ENCODE data around the gene CFP.
"Not testable (repeated sequence)": the region's sequence is repeated elsewhere in the genome, so short reads cannot be mapped to it uniquely, and the experiment has no call there.

The CFP gene

GRCh38 chrX:47629419-47630200 is at the start of gene CFP:
Gene CFP, minus strand, starts transcription at chrX:47629930. Its CDS starts 86 bp downstream, at chrX:47629844.
- no peak for DNase-seq

DNA sequence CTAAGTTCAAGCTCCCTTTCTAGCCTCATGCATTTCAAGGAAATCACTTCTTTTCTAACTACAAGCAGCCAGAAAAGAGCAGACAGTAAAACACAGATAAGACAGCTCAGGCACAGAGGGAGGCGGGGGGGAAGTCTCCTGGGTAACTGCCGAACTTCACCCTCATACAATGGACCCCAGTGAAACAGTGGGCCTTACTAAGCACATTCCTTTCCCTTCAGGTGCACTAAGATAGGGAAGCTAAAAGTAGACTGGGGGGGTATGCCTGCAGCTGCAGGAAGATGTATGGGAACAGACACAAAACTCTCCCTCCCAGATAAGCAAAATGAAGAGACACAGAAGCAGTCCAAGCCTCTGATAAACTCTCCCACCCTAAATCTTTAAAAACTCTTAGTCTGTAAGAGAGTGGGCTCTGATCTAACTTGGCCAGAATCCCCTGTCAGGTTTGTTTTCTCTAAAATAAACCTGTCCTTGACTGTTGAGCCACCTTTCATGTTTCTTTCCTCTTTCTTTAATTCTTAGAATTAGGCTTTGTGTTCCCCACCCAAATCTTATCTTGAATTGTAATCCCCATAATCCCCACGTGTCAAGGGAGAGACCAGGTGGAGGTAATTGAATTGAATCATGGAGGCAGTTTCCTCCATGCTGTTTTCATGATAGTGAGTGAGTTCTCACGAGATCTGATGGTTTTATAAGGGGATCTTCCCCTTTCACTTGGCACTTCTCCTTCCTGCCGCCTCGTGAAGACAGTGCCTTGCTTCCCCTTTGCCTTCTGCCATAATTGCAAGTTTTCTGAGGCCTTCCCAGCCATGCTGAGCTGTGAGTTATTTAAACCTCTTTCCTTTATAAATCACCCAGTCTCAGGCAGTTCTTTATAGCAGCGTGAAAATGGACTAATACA is 46.5 kb upstream of the CFP start:
- not testable (repeated sequence) for DNase-seq

- DNase-seq, result no peak
Observed at GRCh38 chrX:47674776-47675175, 45.0 kb upstream of the CFP start.

DNA sequence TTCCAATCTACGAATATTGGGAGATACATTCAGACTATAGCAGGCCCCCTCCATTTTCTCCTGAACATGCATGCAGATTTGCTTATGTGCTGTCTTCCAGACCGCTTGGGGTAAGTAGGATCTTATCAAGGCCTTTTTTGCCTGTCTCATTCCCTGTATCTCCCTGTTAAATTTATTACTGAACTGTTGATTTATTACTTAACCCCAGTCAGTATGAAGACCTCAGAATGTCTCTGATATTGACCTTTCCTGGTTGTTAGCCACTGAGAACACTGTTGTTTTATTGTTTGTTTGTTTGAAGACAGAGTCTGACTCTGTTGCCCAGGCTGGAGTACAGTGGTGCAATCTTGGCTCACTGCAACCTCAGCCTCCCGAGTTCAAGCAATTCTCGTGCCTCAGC is 36.1 kb upstream of the CFP start:
- not testable (repeated sequence) for DNase-seq

DNA sequence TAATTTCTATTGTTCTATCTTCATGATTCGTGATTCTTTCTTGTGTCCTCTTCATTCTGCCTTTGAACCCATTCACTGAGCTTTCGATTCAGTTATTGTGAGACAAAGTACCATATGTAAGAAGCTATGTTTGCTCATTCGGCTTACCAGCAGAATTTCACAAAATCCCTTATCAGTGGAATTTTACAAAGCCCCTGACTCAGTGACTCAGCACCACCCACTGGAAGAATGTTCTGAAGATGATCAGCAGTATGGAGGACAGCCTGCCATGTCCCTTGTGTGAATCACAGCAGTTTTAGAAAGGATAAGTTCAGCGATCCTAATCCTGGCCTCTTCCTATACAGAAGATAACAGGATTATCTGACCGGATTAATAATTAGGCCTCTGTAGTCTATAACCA is 35.0 kb upstream of the CFP start:
- no peak for DNase-seq

GRCh38 chrX:47662144-47662657 is 32.5 kb upstream of the CFP start:
- DNase-seq, result no peak

- no peak for DNase-seq
Observed at GRCh38 chrX:47661539-47661938, 31.8 kb upstream of the CFP start.

- no peak for DNase-seq
Observed at GRCh38 chrX:47659421-47659726, 29.6 kb upstream of the CFP start.

DNA sequence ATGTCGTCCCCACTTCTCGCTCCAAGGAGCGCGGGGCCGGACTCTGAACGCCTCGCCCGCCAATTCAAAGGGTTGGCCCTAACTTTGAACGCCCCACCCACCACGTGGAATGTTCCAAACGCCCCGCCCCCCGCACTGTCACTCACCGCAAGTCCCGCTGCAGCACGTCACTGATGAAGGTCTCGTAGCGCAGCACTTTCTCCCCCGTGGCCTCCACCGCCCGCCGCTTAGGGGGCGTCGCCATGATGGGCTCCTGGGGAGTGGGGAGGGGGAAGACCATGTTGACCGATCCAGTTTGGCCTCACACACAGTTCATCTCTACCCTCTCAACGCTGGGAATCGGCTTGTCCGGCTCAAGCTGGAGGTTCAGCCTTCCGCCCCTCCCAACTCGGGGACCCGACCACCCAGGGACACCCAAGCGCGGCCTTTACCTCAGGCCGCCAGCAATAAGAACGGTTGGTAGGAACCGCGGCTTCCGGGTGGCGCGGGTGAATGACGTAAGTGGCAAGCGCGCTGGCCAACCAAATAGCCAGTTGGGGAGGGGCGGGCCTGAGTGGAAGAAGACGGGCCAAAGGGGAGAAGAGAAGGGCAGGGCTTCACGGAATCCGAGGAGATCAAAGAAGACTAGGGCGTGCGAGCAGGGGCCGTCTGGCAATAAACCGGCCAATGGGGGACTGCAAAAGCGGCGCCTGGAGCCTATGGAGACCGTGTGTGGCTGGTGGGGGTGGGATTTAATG is 29.1 kb upstream of the CFP start, which contains the start of gene UXT:
Gene UXT (minus strand): TSS at position 497 of the 737 bp plus-strand sequence. CDS start 253 bp downstream, at position 244.
- DNase-seq, result peak; percentile 90

- DNase-seq, result no peak
Observed at GRCh38 chrX:47658301-47658683, 28.6 kb upstream of the CFP start.

GRCh38 chrX:47651043-47651905 is 21.5 kb upstream of the CFP start:
- DNase-seq, result no peak

GRCh38 chrX:47650164-47651042 is 20.7 kb upstream of the CFP start, which contains the start of gene ELK1:
Gene ELK1, minus strand, starts transcription at chrX:47650563. Its CDS starts 9,122 bp downstream, at chrX:47641441.
- DNase-seq, result peak; percentile 95

DNA sequence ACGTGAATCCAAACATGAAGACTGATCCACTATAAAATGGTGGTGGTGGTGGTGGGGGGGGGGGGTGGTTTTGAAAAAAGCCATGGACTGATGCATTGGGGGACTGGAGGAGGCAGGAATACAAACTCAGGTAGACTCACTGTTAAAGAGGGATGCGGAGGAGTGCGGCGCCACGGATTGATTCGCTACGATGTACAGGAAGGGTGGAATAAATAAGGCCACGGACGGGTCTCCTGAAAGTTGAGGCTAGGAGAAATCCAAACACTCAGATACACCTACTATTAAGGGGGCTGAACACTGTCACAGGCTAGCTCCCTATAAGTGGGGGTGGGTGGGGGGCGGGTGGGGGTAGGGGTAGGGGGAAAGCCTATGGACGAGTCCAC is 20.0 kb upstream of the CFP start:
- DNase-seq, result no peak

GRCh38 chrX:47649271-47649670 is 19.5 kb upstream of the CFP start:
- DNase-seq, result no peak

DNA sequence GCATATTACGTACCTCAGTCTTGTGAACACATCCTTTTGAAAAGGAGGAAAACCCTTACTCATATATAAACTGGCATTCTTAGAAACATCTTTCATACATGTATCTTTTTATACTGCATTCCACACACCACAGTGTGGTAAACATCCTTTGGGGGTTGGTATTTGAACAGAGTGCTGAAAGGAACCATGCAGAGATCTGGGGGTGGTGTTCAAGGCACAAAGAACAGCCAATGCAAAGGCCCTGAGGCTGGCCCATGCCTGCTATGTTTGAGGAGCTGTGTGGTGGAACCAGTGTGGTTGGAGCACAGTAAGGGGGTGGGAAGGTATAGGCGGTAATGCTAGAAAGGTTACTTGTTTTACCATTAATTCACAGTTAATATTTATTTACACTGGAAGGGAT is 18.6 kb upstream of the CFP start:
- no peak for DNase-seq

DNA sequence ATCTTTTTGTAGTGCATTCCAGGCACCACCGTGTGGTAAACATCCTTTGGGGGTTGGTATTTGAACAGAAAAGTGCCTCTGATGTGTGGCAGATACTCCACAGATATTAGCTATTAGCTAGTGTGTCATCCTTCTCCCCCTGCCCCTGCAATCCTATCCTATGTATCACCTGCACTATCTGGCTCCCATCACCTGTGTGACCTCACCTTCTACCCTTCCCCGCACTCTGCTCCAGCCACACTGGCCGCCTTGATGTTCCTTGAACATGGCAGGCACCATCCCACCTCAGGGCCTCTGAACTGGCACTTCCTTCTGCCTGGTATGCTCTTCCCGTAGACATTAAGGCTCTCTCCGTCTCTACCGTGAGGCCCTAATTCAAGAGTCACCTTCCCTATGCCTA is 16.9 kb upstream of the CFP start:
- no peak for DNase-seq

DNA sequence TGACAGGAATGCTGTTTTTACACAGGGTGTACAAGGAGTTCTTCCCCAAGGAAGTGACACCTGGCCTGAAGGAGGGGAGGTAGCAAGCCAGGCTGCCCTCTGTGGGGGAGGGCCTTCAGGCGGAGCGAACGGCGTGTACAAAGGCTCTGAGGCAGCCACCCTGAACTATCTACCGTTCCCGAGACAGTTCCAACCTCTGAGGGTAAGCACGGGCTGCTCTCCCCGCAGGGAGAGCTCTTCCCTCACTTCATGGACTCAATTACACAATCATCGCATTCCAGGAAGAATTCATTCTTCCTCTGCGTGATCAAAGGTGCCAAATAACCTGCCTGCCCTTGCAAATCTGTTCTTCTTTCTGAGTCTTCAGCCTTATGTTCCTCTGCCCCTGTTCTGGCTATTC is 15.8 kb upstream of the CFP start:
- no peak for DNase-seq

DNA sequence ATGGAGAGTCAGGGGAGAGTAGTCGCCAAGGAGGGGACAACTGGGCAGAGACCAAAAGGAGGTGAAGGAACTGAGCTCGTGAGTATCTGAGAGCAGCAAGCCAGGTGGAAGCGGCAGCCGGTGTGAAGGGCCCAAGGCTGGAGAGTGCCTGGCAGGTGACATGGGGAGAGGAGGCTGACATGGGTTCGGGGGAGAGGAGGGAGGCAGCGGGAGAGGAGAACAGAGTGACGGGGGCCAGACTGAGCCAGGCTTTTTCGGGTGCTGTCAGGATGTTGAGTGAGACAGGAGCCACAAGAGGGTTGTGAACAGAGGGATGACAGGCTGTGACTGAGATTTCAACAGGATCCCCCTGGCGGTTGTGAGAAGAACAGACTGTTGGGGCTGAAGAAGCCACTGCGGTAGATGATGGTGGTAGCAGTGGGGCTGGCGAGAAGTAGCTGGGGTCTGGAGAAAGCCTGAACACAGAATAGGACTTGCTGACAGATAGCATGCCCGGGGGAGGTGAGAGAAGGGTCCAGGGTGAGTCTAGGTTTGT is 14.9 kb upstream of the CFP start:
- no peak for DNase-seq

DNA sequence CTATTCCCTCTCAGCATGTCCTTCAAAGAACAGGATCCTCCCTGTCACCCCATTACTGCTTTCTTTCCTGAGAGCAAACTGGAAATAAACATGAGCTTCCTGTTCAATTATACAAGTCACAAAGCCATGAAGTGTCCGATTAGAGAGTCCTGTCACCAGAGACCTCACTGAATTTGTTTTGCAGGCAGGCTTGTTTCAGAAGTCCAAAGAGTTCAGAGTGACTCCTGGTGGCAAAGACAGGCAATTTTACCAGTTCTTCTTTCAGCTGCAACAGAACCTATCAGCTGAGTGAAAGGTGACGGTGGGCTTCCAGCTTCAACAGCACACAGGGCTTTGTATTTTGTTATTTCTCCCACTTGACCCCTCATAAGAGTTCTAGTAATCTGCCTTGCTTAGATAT is 14.2 kb upstream of the CFP start:
- DNase-seq, result peak; percentile 12

- DNase-seq, result no peak
Observed at GRCh38 chrX:47638816-47639215, 9.1 kb upstream of the CFP start.

All from NCI-H2029 (cell line).